IMR-90 (cell line): ENCODE measurements around the gene ORC4. TPM values are rescaled to one million over a fixed set of nuclear protein-coding genes. Genes with fewer than 3 reads are reported as not detected.

ENCODE experiments used
- ATAC-seq: fragments of 200-7000 bp; cut with Tn5 transposase; 2 replicates; pipeline ENCODE4 v1.9.1; 2020; ENCODE audit warnings: low read depth, mild to moderate bottlenecking, moderate library complexity
- BruUV-seq: library from RNA; stranded (reverse); fragments of 400-500 nt; replicated peaks from 2 replicates; lab custom pipeline; 2021; lab: Mats Ljungman, UMichigan
- CTCF ChIA-PET: fragments of 300-600 bp; formaldehyde crosslinking; extraction: SDS; loops from one replicate; lab custom pipeline; 2021; ENCODE audit warnings: antibody characterized with exemption; lab: Yijun Ruan, JAX
- POLR2A ChIA-PET: fragments of 300-600 bp; sonication (Branson Sonifier 250); formaldehyde crosslinking; loops from one replicate; lab custom pipeline; 2022; ENCODE audit warnings: antibody characterized with exemption; ENCODE audit not compliant: unreplicated experiment; lab: Charles Lee
- DNase-seq: peaks from one replicate; pipeline ENCODE4 v3.0.0; 2013
- H2AFZ ChIP-seq: replicated peaks from 2 replicates; pipeline ENCODE3; 2013; ENCODE audit warnings: low read length, mild to moderate bottlenecking; ENCODE audit not compliant: poor library complexity
- H2AK5ac ChIP-seq: 2 replicates; pipeline ENCODE4 v1.6.1; 2013; ENCODE audit warnings: low read depth, low read length, inconsistent platforms
- H2AK9ac ChIP-seq: replicated peaks from 2 replicates; pipeline ENCODE3; 2013; ENCODE audit warnings: mild to moderate bottlenecking, low read depth, low read length, moderate library complexity; ENCODE audit not compliant: poor library complexity
- H2BK120ac ChIP-seq: 2 replicates; pipeline ENCODE4 v1.6.1; 2013; ENCODE audit warnings: low read depth, low read length, inconsistent platforms
- H2BK15ac ChIP-seq: 3 replicates; pipeline ENCODE4 v1.6.1; 2013; ENCODE audit warnings: low read depth, low read length, inconsistent platforms
- H2BK20ac ChIP-seq: 2 replicates; pipeline ENCODE4 v1.6.1; 2013; ENCODE audit warnings: low read depth, mild to moderate bottlenecking, inconsistent platforms, low read length, moderate library complexity
- H2BK5ac ChIP-seq: 2 replicates; pipeline ENCODE4 v1.6.1; 2013; ENCODE audit warnings: mild to moderate bottlenecking, low read depth, low read length, inconsistent platforms; ENCODE audit not compliant: poor library complexity, severe bottlenecking
- H3K14ac ChIP-seq: replicated peaks from 2 replicates; pipeline ENCODE4 v1.6.1; 2013; ENCODE audit warnings: low read depth, low read length, inconsistent platforms
- H3K18ac ChIP-seq: 2 replicates; pipeline ENCODE4 v1.6.1; 2013; ENCODE audit warnings: low read depth, low read length, control low read depth
- H3K23ac ChIP-seq: 2 replicates; pipeline ENCODE4 v1.6.1; 2013; ENCODE audit warnings: low read depth, low read length, inconsistent platforms
- H3K27ac ChIP-seq: 2 replicates; pipeline ENCODE4 v1.5.1; 2013; ENCODE audit warnings: mild to moderate bottlenecking, control low read depth, low read length; ENCODE audit not compliant: insufficient read depth
- H3K27me3 ChIP-seq: 2 replicates; pipeline ENCODE4 v1.6.1; 2013; ENCODE audit warnings: low read length; ENCODE audit not compliant: control insufficient read depth, insufficient read depth
- H3K36me3 ChIP-seq: 2 replicates; pipeline ENCODE4 v1.6.1; 2013; ENCODE audit warnings: low read length, mixed read lengths; ENCODE audit not compliant: control insufficient read depth, insufficient read depth
- H3K4ac ChIP-seq: 2 replicates; pipeline ENCODE4 v1.6.1; 2013; ENCODE audit warnings: low read depth, low read length, inconsistent platforms
- H3K4me1 ChIP-seq: 2 replicates; pipeline ENCODE4 v1.6.1; 2013; ENCODE audit warnings: low read length, mixed read lengths; ENCODE audit not compliant: control insufficient read depth, insufficient read depth
- H3K4me2 ChIP-seq: 2 replicates; pipeline ENCODE4 v1.6.1; 2013; ENCODE audit warnings: low read depth, mild to moderate bottlenecking, control low read depth, low read length, moderate library complexity
- H3K4me3 ChIP-seq: 2 replicates; pipeline ENCODE4 v1.5.1; 2013; ENCODE audit warnings: low read depth, mild to moderate bottlenecking, control low read depth, low read length, moderate library complexity; ENCODE audit not compliant: insufficient read depth
- H3K56ac ChIP-seq: 2 replicates; pipeline ENCODE4 v1.6.1; 2013; ENCODE audit warnings: low read length, inconsistent platforms; ENCODE audit not compliant: insufficient read depth; ENCODE audit errors: extremely low read depth
- H3K79me1 ChIP-seq, 2 experiments: 2 replicates each; pipeline ENCODE4 v1.6.1; 2013; ENCODE audit warnings: low read length in 2 of 2, inconsistent platforms in 1 of 2, low read depth in 1 of 2
- H3K9ac ChIP-seq: 2 replicates; pipeline ENCODE4 v1.6.1; 2013; ENCODE audit warnings: low read depth, low read length, control low read depth
- H3K9me1 ChIP-seq: 2 replicates; pipeline ENCODE4 v1.6.1; 2013; ENCODE audit warnings: low read length, inconsistent platforms; ENCODE audit not compliant: insufficient read depth
- H3K9me3 ChIP-seq: 2 replicates; pipeline ENCODE4 v1.6.1; 2013; ENCODE audit warnings: low read length; ENCODE audit not compliant: control insufficient read depth, insufficient read depth
- H4K20me1 ChIP-seq: 2 replicates; pipeline ENCODE4 v1.6.1; 2013; ENCODE audit warnings: low read length, inconsistent platforms; ENCODE audit not compliant: insufficient read depth
- H4K5ac ChIP-seq: 2 replicates; pipeline ENCODE4 v1.6.1; 2013; ENCODE audit warnings: mild to moderate bottlenecking, low read depth, low read length, control low read depth
- H4K8ac ChIP-seq, 2 experiments: 2 replicates each; pipeline ENCODE4 v1.6.1; 2013; ENCODE audit warnings: low read depth in 2 of 2, low read length in 2 of 2, control low read depth in 1 of 2, inconsistent platforms in 1 of 2
- H4K91ac ChIP-seq: 2 replicates; pipeline ENCODE4 v1.6.1; 2013; ENCODE audit warnings: low read depth, low read length, inconsistent platforms; ENCODE audit not compliant: insufficient read depth
- BHLHE40 ChIP-seq: fragments of 150-350 bp; IDR thresholded peaks from 2 replicates; pipeline ENCODE4 v1.6.1; 2016; ENCODE audit warnings: mild to moderate bottlenecking, low read depth, low read length
- MAZ ChIP-seq: IDR thresholded peaks from 2 replicates; pipeline ENCODE4 v1.6.1; 2012; ENCODE audit warnings: low read depth, mild to moderate bottlenecking, low read length, improper control_type of control experiment, moderate library complexity, borderline replicate concordance
- MXI1 ChIP-seq: IDR thresholded peaks from 2 replicates; pipeline ENCODE4 v1.6.1; 2012; ENCODE audit warnings: low read depth, mild to moderate bottlenecking, low read length, moderate library complexity, borderline replicate concordance
- RFX5 ChIP-seq: IDR thresholded peaks from 2 replicates; pipeline ENCODE4 v1.8.0; 2012; ENCODE audit warnings: low read depth, mild to moderate bottlenecking, low read length, moderate library complexity
- dilution Hi-C: fragments of 300-500 bp; cut with HindIII; formaldehyde crosslinking; loops from one replicate; pipeline ENCODE4 v1.14.3; 2018; ENCODE audit warnings: low sequenced_read_pairs; ENCODE audit not compliant: unreplicated experiment
- in situ Hi-C: fragments of 300-500 bp; cut with MboI; formaldehyde crosslinking; loops from 3 replicates; pipeline ENCODE4 v1.14.3; 2019; ENCODE audit warnings: low sequenced_read_pairs, inconsistent platforms, mixed read lengths
- intact Hi-C: fragments of 100-400 bp; cut with micrococcal nuclease; formaldehyde crosslinking; loops from 2 replicates; pipeline ENCODE4 v1.10.0; 2022
- polyA plus RNA-seq, 3 experiments: library from polyadenylated mRNA; depleted of rRNA; stranded (reverse); fragments of >200 nt; gene quantifications; 2 replicates each; pipeline ENCODE4 v1.2.3, GENCODE V29; 2012; ENCODE audit warnings: low replicate concordance in 1 of 3
- total RNA-seq: library from RNA; depleted of rRNA; stranded (reverse); fragments of >200 nt; gene quantifications from 2 replicates; pipeline ENCODE4 v1.2.3, GENCODE V29; 2012

Gene ORC4
- total and polyA plus RNA-seq, 2 of the 4 experiments (the other 2 are of a cell fraction) = 20.6 to 23.5 TPM

DNA sequence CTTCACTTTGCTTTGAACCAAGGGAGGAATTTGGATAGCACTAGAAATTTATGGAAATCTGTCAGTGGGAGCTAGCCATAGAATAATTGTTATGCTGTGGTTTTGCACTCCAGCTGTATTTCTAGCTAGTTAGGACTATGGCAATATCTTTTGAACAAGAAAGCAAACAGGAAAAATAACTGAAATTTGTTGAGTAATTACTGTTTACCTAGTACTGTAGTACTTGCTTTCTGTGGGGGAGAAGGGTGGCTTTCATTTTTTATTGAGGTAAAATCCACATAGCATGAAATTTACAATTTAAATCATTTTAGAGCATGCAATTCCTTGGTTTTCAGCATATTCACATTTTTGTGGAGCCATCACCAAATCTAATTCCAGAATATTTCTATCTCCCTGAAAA lies 28.7 kb upstream of the ORC4 start:
- H4K5ac ChIP-seq = no peak overlapping the region
- no peak overlapping the region for H3K23ac ChIP-seq
- H4K20me1 ChIP-seq = no peaks in the 10 kb centered on the region; the same call in 1 of the 2 replicates
- TF ChIP-seq RFX5 (no peak), MXI1 (no peak), MAZ (no peak), BHLHE40 (no peak)
- H3K4me1 ChIP-seq = no peaks in the 10 kb centered on the region
- ChIA-PET POLR2A (no interaction called here), CTCF (no interaction called here)
- H3K56ac ChIP-seq = no peak overlapping the region
- intact Hi-C loops = no loop called here
- no peak overlapping the region for H4K91ac ChIP-seq
- no peak overlapping the region for H2AK9ac ChIP-seq
- dilution Hi-C loops = no loop called here
- no peak overlapping the region for H3K27ac ChIP-seq
- no peaks in the 10 kb centered on the region for H3K27me3 ChIP-seq
- H3K79me1 ChIP-seq = peaks cover 10 to 24% of the 10 kb centered on the region in 2 experiments
- H3K9me1 ChIP-seq = no peaks in the 10 kb centered on the region
- no peak overlapping the region for H3K4me2 ChIP-seq
- H3K18ac ChIP-seq = no peak overlapping the region
- no peak overlapping the region for H2AK5ac ChIP-seq
- in situ Hi-C loops = no loop called here
- no peak for ATAC-seq
- H2BK120ac ChIP-seq = no peak overlapping the region
- H3K4ac ChIP-seq = no peak overlapping the region
- H2AFZ ChIP-seq = no peak overlapping the region
- no peak overlapping the region for H2BK15ac ChIP-seq
- H3K9ac ChIP-seq = no peak overlapping the region
- H3K14ac ChIP-seq = no peak overlapping the region
- DNase-seq = no peak
- H2BK20ac ChIP-seq = no peak overlapping the region
- peaks cover 2% of the 10 kb centered on the region; the same call in 1 of the 2 replicates for H3K36me3 ChIP-seq
- BruUV-seq = no TSS peak
- no peak overlapping the region for H3K4me3 ChIP-seq
- no peak overlapping the region for H2BK5ac ChIP-seq
- no peak overlapping the region for H4K8ac ChIP-seq
- no peaks in the 10 kb centered on the region for H3K9me3 ChIP-seq
